Uterus (tissue), 2 donors: ENCODE data around the gene HEATR5A.

ENCODE experiments used
- POLR2A ChIP-seq, 2 donors: fragments of 450-650 bp; IDR thresholded peaks; one replicate each; pipeline ENCODE4 v1.6.1; 2016; ENCODE audit warnings: antibody characterized with exemption in 2 of 2, mild to moderate bottlenecking in 1 of 2, moderate library complexity in 1 of 2
- TF ChIP-seq, protein P1 (sequence below), 4 experiments: fragments of 200-600 bp in 2 of 4; fragments of 450-650 bp in 2 of 4; sonication (generic) in 2 of 4; IDR thresholded peaks; one replicate each; pipeline ENCODE4 v1.5.1; 2016 to 2019; ENCODE audit warnings: antibody characterized with exemption in 4 of 4, mild to moderate bottlenecking in 2 of 4, moderate library complexity in 1 of 4

DNA sequence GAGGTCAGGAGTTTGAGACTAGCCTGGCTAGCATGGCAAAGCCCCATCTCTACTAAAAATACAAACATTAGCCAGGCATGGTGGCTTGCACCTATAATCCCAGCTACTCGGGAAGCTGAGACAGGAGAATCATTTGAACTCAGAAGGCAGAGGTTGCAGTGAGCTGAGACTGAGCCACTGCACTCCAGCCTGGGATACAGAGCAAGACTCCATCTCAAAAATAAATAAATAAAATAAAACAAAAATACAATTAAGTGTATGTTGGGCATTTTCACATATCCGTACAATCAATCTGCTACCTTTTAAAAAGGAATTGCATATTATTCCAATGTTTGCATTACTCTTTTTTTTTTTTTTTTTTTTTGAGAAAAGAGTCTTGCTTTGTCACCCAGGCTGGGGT, 165.1 kb downstream of the HEATR5A start:
- TF ChIP-seq, protein P1, sequence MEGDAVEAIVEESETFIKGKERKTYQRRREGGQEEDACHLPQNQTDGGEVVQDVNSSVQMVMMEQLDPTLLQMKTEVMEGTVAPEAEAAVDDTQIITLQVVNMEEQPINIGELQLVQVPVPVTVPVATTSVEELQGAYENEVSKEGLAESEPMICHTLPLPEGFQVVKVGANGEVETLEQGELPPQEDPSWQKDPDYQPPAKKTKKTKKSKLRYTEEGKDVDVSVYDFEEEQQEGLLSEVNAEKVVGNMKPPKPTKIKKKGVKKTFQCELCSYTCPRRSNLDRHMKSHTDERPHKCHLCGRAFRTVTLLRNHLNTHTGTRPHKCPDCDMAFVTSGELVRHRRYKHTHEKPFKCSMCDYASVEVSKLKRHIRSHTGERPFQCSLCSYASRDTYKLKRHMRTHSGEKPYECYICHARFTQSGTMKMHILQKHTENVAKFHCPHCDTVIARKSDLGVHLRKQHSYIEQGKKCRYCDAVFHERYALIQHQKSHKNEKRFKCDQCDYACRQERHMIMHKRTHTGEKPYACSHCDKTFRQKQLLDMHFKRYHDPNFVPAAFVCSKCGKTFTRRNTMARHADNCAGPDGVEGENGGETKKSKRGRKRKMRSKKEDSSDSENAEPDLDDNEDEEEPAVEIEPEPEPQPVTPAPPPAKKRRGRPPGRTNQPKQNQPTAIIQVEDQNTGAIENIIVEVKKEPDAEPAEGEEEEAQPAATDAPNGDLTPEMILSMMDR (IDR thresholded peaks at IDR 0.05), result no peak
- TF ChIP-seq POLR2A (IDR thresholded peaks at IDR 0.05), result no peak
